ENCODE results near the gene ZNF346.

ZNF346 gene

GRCh38 chr5:177070536-177071191, 48.2 kb downstream of the ZNF346 start:
- no peak for DNase-seq

- DNase-seq: peak; percentile 80
Observed at GRCh38 chr5:177071666-177072385, 49.3 kb downstream of the ZNF346 start.

GRCh38 chr5:177077335-177077734, 54.8 kb downstream of the ZNF346 start:
- no peak for DNase-seq

- no peak for DNase-seq
Observed at GRCh38 chr5:177079606-177080005, 57.1 kb downstream of the ZNF346 start.

GRCh38 chr5:177080265-177080664, 57.8 kb downstream of the ZNF346 start:
- no peak for DNase-seq

- DNase-seq: no peak
Observed at GRCh38 chr5:177081859-177082258, 59.4 kb downstream of the ZNF346 start.

- no peak for DNase-seq
Observed at GRCh38 chr5:177083357-177083756, 60.9 kb downstream of the ZNF346 start.

GRCh38 chr5:177084175-177084574, 61.7 kb downstream of the ZNF346 start:
- no peak for DNase-seq

GRCh38 chr5:177085985-177086653, 63.6 kb downstream of the ZNF346 start:
- no peak for DNase-seq

GRCh38 chr5:177086654-177087397, 64.3 kb downstream of the ZNF346 start, which contains the start of gene FGFR4:
FGFR4 (plus strand) TSS chr5:177086915; CDS start chr5:177089603, 2,688 bp downstream.
- peak; percentile 79 for DNase-seq

- DNase-seq: no peak
Observed at GRCh38 chr5:177087398-177088005, 65.0 kb downstream of the ZNF346 start.

- DNase-seq: no peak
Observed at GRCh38 chr5:177089127-177089526, 66.6 kb downstream of the ZNF346 start.

GRCh38 chr5:177089825-177090641, 67.5 kb downstream of the ZNF346 start:
- DNase-seq: no peak

GRCh38 chr5:177090813-177091212, 68.3 kb downstream of the ZNF346 start:
- no peak for DNase-seq

- no peak for DNase-seq
Observed at GRCh38 chr5:177091232-177091631, 68.7 kb downstream of the ZNF346 start.

GRCh38 chr5:177092178-177093081, 69.9 kb downstream of the ZNF346 start:
- no peak for DNase-seq

GRCh38 chr5:177093082-177093712, 70.7 kb downstream of the ZNF346 start:
- DNase-seq: no peak

GRCh38 chr5:177093803-177094202, 71.3 kb downstream of the ZNF346 start:
- no peak for DNase-seq

- DNase-seq: no peak
Observed at GRCh38 chr5:177094224-177095087, 72.0 kb downstream of the ZNF346 start.
